Keratinocyte (primary cell): ENCODE data around the gene ZDHHC6. TPM values are rescaled to one million over a fixed set of nuclear protein-coding genes. Genes with fewer than 3 reads are reported as not detected.

Source experiments
- DNase-seq: peaks from one replicate; pipeline ENCODE4 v3.0.0-alpha.2; 2011; ENCODE audit warnings: low read depth, missing footprints, low spot score
- FAIRE-seq: peaks from 2 replicates; lab custom pipeline; 2011; peaks lifted over from hg19 to GRCh38; lab: Jason Lieb, UNC
- H2AFZ ChIP-seq: 2 replicates; pipeline ENCODE4 v1.6.0; 2012; ENCODE audit warnings: low read length, control low read depth, inconsistent platforms; ENCODE audit not compliant: control insufficient read depth
- H3K27ac ChIP-seq: 2 replicates; pipeline ENCODE4 v1.5.1; 2011; ENCODE audit warnings: low read length; ENCODE audit not compliant: control insufficient read depth, insufficient read depth
- H3K27me3 ChIP-seq: 3 replicates; pipeline ENCODE4 v1.6.0; 2011; ENCODE audit warnings: low read length; ENCODE audit not compliant: control insufficient read depth, insufficient read depth; ENCODE audit errors: extremely low read depth
- H3K36me3 ChIP-seq, 2 experiments: 2 replicates in 1 of 2; 3 replicates in 1 of 2; pipeline ENCODE4 v1.5.1; 2011; ENCODE audit warnings: low read length in 2 of 2, mild to moderate bottlenecking in 1 of 2; ENCODE audit not compliant: control insufficient read depth in 2 of 2, insufficient read depth in 2 of 2; ENCODE audit errors: extremely low read depth in 1 of 2
- H3K4me1 ChIP-seq: 3 replicates; pipeline ENCODE4 v1.5.1; 2011; ENCODE audit warnings: low read length; ENCODE audit not compliant: control insufficient read depth, insufficient read depth; ENCODE audit errors: extremely low read depth
- H3K4me2 ChIP-seq: 3 replicates; pipeline ENCODE4 v1.6.0; 2011; ENCODE audit warnings: low read depth, low read length; ENCODE audit not compliant: control insufficient read depth, insufficient read depth; ENCODE audit errors: extremely low read depth
- H3K4me3 ChIP-seq, 3 experiments: fragments of 200-600 bp in 1 of 3; sonication (generic) in 1 of 3; 2 replicates in 2 of 3; 3 replicates in 1 of 3; pipeline ENCODE4 v1.5.1; 2011 to 2016; ENCODE audit warnings: low read length in 3 of 3, mild to moderate bottlenecking in 3 of 3, control low read depth in 2 of 3, inconsistent platforms in 1 of 3, low read depth in 1 of 3, mixed read lengths in 1 of 3, mixed run types in 1 of 3, moderate library complexity in 1 of 3; ENCODE audit not compliant: control insufficient read depth in 2 of 3, insufficient read depth in 2 of 3; ENCODE audit errors: extremely low read depth in 1 of 3
- H3K79me2 ChIP-seq: 2 replicates; pipeline ENCODE4 v1.6.0; 2012; ENCODE audit warnings: low read length; ENCODE audit not compliant: control insufficient read depth, insufficient read depth
- H3K9ac ChIP-seq: 3 replicates; pipeline ENCODE4 v1.6.0; 2011; ENCODE audit warnings: low read length; ENCODE audit not compliant: control insufficient read depth, insufficient read depth; ENCODE audit errors: extremely low read depth
- H3K9me1 ChIP-seq: 3 replicates; pipeline ENCODE4 v1.6.0; 2011; ENCODE audit warnings: low read length; ENCODE audit not compliant: control insufficient read depth, insufficient read depth; ENCODE audit errors: extremely low read depth
- H3K9me3 ChIP-seq: 2 replicates; pipeline ENCODE4 v1.5.1; 2012; ENCODE audit warnings: low read depth, low read length; ENCODE audit not compliant: control insufficient read depth
- H4K20me1 ChIP-seq: 3 replicates; pipeline ENCODE4 v1.6.0; 2011; ENCODE audit warnings: low read length; ENCODE audit not compliant: control insufficient read depth, insufficient read depth; ENCODE audit errors: extremely low read depth
- EZH2 ChIP-seq: IDR thresholded peaks from one replicate; pipeline ENCODE4 v1.6.1; 2012; ENCODE audit warnings: inconsistent platforms, mild to moderate bottlenecking, low read length, moderate library complexity
- dilution Hi-C: fragments of 300-500 bp; cut with MboI; formaldehyde crosslinking; loops from one replicate; pipeline ENCODE4 v1.7.0; 2020; ENCODE audit warnings: low sequenced_read_pairs; ENCODE audit not compliant: extremely low pct_ligation_motif_present
- polyA plus RNA-seq, 5 experiments: library from polyadenylated mRNA; depleted of rRNA in 3 of 5; stranded (reverse) in 3 of 5; stranded (forward) in 1 of 5; unstranded in 1 of 5; fragments of >200 nt; gene quantifications; 1 replicate in 1 of 5; 2 replicates in 3 of 5; 3 replicates in 1 of 5; pipeline versions ENCODE4 v1.2.1 to v1.2.3, GENCODE V29; 2011 to 2012; ENCODE audit warnings: missing spikeins in 2 of 5, low read depth in 1 of 5, low replicate concordance in 1 of 5
- TF ChIP-seq, protein P1 (sequence below), 3 experiments: IDR thresholded peaks in 1 of 3; conservative IDR thresholded peaks in 1 of 3; optimal IDR thresholded peaks in 1 of 3; 2 replicates in 2 of 3; 3 replicates in 1 of 3; pipeline versions ENCODE3 to v1.5.1; 2011; ENCODE audit warnings: low read length in 3 of 3, mild to moderate bottlenecking in 3 of 3, moderate library complexity in 2 of 3, control low read depth in 1 of 3, inconsistent platforms in 1 of 3; ENCODE audit not compliant: insufficient read depth in 2 of 3; ENCODE audit errors: extremely low read depth in 1 of 3

ZDHHC6 gene
- polyA plus RNA-seq, 1 donor (not counting 4 experiments of a cell fraction or from before 2014, with no cell fraction given) = 34.2 TPM

DNA sequence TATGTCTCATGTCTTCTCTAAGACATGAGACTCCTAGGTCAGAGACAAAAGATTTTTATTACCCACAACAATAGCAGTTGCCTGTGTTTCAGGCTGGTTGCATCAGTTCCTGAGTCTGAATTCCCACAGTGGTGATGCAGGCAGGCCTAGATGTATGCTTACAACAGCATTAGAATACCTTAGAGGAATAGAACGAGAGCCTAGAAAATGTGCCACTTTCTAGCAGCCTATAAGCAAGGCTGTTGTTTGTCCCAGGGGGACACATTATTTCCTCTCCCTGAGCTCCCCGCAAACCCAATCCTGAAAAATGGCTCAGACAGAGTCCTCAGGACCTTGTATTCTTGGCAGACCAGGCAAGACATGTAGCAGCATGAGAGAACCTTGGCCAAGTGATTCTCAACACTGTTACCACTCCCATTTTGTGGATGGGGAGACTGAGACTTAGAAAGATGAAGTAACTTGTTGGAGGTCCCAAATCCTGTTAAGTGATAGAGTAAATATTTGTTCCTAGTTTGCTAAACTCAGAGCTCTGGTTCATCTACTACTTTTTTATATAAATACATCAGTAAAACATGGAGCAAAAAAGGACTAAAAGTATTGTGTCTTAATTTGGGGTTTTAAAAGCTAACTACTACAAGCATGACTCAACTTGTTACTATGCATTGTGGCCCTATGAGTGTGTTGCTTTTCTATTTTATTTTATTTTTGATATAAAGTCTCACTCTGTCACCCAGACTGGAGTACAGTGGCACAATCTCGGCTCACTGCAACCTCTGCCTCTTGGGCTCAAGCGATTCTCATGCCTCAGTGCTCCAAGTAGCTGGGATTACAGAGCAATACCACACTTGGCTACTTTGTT is 14.5 kb upstream of the ZDHHC6 start:
- peaks cover 3 to 11% of the 10 kb centered on the region in 2 experiments for H3K36me3 ChIP-seq
- H2AFZ ChIP-seq = no peak overlapping the region
- H3K27ac ChIP-seq = peak overlapping the region; percentile 100
- H4K20me1 ChIP-seq = no peaks in the 10 kb centered on the region
- H3K9ac ChIP-seq = peak overlapping the region; percentile 76
- H3K4me1 ChIP-seq = peaks cover 12% of the 10 kb centered on the region
- peak overlapping the region; percentile 38 for H3K4me2 ChIP-seq
- H3K4me3 ChIP-seq = peak overlapping the region in 1 of 3 experiments; percentile 7
- dilution Hi-C loops = no loop called here
- no peaks in the 10 kb centered on the region for H3K9me1 ChIP-seq
- peaks cover 4% of the 10 kb centered on the region for H3K79me2 ChIP-seq
- TF ChIP-seq, protein P1, sequence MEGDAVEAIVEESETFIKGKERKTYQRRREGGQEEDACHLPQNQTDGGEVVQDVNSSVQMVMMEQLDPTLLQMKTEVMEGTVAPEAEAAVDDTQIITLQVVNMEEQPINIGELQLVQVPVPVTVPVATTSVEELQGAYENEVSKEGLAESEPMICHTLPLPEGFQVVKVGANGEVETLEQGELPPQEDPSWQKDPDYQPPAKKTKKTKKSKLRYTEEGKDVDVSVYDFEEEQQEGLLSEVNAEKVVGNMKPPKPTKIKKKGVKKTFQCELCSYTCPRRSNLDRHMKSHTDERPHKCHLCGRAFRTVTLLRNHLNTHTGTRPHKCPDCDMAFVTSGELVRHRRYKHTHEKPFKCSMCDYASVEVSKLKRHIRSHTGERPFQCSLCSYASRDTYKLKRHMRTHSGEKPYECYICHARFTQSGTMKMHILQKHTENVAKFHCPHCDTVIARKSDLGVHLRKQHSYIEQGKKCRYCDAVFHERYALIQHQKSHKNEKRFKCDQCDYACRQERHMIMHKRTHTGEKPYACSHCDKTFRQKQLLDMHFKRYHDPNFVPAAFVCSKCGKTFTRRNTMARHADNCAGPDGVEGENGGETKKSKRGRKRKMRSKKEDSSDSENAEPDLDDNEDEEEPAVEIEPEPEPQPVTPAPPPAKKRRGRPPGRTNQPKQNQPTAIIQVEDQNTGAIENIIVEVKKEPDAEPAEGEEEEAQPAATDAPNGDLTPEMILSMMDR (optimal IDR thresholded peaks at IDR 0.05 in 1 of 3, IDR thresholded peaks at IDR 0.05 in 1 of 3, conservative IDR thresholded peaks at IDR 0.05 in 1 of 3; ENCODE audit: extremely low read depth in 1 of 3, insufficient read depth in 2 of 3, low read length in 3 of 3) = no peak
- no peak for TF ChIP-seq EZH2
- no peak for FAIRE-seq
- peak; percentile 33 for DNase-seq
- H3K27me3 ChIP-seq = no peaks in the 10 kb centered on the region
- H3K9me3 ChIP-seq = no peaks in the 10 kb centered on the region

DNA sequence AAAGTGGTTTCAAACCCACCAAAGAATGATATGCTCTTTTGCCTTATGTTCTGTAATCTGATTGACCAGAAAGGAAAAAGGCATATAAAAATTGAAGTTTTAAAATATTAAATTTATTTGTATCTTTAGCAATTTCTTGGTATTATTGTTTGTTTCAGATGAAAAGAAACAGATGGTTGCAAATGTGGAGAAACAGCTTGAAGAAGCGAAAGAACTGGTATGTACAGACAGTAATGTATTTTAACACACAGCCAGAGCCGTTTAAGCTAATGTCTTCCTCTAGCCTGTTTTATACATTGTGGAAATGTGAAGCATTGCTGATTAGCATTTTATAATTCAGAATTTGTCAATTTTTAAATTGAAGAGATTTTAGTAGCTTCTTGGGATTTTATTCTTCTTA is 13.7 kb upstream of the ZDHHC6 start:
- Histone ChIP-seq H3K9me1 (no peaks in the 10 kb centered on the region), H3K27ac (peak overlapping the region; percentile 100), H3K9me3 (no peaks in the 10 kb centered on the region), H4K20me1 (no peaks in the 10 kb centered on the region), H3K27me3 (no peaks in the 10 kb centered on the region), H3K79me2 (peaks cover 4% of the 10 kb centered on the region), H3K36me3 (peaks cover 0 to 7% of the 10 kb centered on the region in 2 experiments), H3K4me2 (peak overlapping the region; percentile 30), H3K4me1 (peaks cover 15% of the 10 kb centered on the region), H2AFZ (no peak overlapping the region), H3K4me3 (no peak overlapping the region), H3K9ac (peak overlapping the region; percentile 36)
- dilution Hi-C loops = no loop called here
- no peak for DNase-seq
- TF ChIP-seq EZH2 = no peak
- TF ChIP-seq, protein P1 (optimal IDR thresholded peaks at IDR 0.05 in 1 of 3, IDR thresholded peaks at IDR 0.05 in 1 of 3, conservative IDR thresholded peaks at IDR 0.05 in 1 of 3; ENCODE audit: extremely low read depth in 1 of 3, insufficient read depth in 2 of 3, low read length in 3 of 3) = no peak
- no peak for FAIRE-seq
